GM19238 (cell line): ENCODE results near the gene SMARCA4.
A peak's percentile ranks its signal among the peaks of the same experiment; 100 is the strongest.

Experiments used
- DNase-seq: peaks from one replicate; pipeline ENCODE4 v3.0.0; 2011; ENCODE audit warnings: low spot score; ENCODE audit not compliant: insufficient read length

SMARCA4 gene

GRCh38 chr19:10960314-10961072 is at the start of gene SMARCA4:
Gene SMARCA4 (plus strand): TSS chr19:10961030. CDS start chr19:10984152, 23,122 bp downstream.
- peak; percentile 98 for DNase-seq

GRCh38 chr19:10911579-10912363 is 49.1 kb upstream of the SMARCA4 start:
- no peak for DNase-seq

- no peak for DNase-seq
Observed at GRCh38 chr19:10912619-10913018, 48.2 kb upstream of the SMARCA4 start.

- DNase-seq, result no peak
Observed at GRCh38 chr19:10913716-10914340, 47.0 kb upstream of the SMARCA4 start.

- DNase-seq, result no peak
Observed at GRCh38 chr19:10915130-10916091, 45.4 kb upstream of the SMARCA4 start.

- DNase-seq, result no peak
Observed at GRCh38 chr19:10916602-10917001, 44.2 kb upstream of the SMARCA4 start.

GRCh38 chr19:10918359-10918758 is 42.5 kb upstream of the SMARCA4 start:
- no peak for DNase-seq

- no peak for DNase-seq
Observed at GRCh38 chr19:10919352-10920287, 41.2 kb upstream of the SMARCA4 start.

- no peak for DNase-seq
Observed at GRCh38 chr19:10920288-10920655, 40.6 kb upstream of the SMARCA4 start.

GRCh38 chr19:10920781-10921180 is 40.0 kb upstream of the SMARCA4 start:
- no peak for DNase-seq

- DNase-seq, result no peak
Observed at GRCh38 chr19:10921199-10921909, 39.5 kb upstream of the SMARCA4 start.

GRCh38 chr19:10921910-10922637 is 38.8 kb upstream of the SMARCA4 start:
- DNase-seq, result no peak

- DNase-seq, result no peak
Observed at GRCh38 chr19:10922638-10923014, 38.2 kb upstream of the SMARCA4 start.

GRCh38 chr19:10923260-10924112 is 37.3 kb upstream of the SMARCA4 start:
- DNase-seq, result no peak

- DNase-seq, result no peak
Observed at GRCh38 chr19:10924597-10924996, 36.2 kb upstream of the SMARCA4 start.

GRCh38 chr19:10927730-10928562 is 32.9 kb upstream of the SMARCA4 start:
- no peak for DNase-seq
